ENCODE measurements around the gene UST. TPM values are rescaled to one million over a fixed set of nuclear protein-coding genes. Genes with fewer than 3 reads are reported as not detected.

Gene UST
- total and polyA plus RNA-seq, 3 donors from 2014 or later = 14.9 to 16.0 (median 14.9) TPM

DNA sequence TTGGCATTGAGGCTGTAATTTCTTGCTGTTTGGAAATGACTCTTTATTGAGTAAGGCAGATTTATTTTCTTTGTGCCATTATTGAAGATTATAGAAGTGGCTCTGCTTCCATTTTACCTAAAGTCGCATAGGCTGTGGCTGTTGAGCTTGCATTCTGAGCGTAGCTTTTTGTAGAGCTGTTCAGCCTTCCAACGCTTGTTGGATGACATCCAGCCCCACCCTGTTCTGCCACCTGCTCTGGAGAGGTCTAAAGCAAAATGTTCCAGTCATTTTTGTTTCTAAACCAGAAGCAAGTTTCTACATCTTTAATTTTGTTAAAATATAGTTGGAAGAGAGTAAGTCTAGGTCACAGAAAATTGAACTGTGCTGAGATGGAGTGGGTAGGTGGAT is 24.4 kb downstream of the UST start:
- Histone ChIP-seq H3K4me1 (no peaks in the 10 kb centered on the region), H3K4me3 (no peak overlapping the region), H3K36me3 (ENCODE audit: low read depth, missing control alignments) (no peaks in the 10 kb centered on the region), H3K27me3 (no peaks in the 10 kb centered on the region), H3K27ac (no peak overlapping the region), H3K9me3 (no peaks in the 10 kb centered on the region)
- 48 to 60% methylated on average over 3 of the region's 3 CpGs for WGBS, 2 donors
- intact Hi-C loops (cut with DNase I; ENCODE audit: low total_unique reads) = no loop called here
- peak; percentile 35 for DNase-seq
- no peak for TF ChIP-seq CTCF (IDR thresholded peaks at IDR 0.05)
- no peak for TF ChIP-seq POLR2A (IDR thresholded peaks at IDR 0.05)

DNA sequence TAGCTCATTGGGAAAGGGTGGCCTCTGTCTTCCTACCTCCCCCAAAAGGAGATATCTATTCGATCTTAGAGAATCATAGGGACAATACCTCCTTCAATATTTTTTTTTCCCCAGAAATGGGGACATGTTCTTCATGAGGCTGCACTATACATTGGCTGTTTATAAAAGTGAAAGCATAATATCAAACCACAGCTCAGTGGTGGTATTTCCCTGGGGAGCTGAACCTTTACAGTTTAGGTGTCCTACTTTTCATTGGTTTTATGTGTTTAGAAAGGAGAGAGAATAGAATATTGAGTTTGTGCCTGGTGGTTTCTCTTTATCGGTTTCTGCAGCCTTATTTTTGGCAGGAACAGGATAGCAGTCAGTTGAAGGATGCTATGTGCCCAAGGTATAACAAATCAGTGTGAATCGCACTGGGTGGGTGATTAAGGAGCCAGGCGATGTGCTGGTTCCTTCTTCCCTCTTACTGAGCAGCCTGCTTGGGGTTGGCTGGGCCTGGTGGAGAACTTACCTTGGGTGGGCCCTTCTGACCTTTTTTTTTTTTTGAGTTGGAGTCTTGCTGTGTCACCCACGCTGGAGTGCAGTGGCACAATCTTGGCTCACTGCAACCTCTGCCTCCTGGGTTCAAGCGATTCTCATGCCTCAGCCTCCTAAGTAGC is 25.2 kb downstream of the UST start:
- H3K27me3 ChIP-seq = no peaks in the 10 kb centered on the region
- WGBS, 2 donors = 82 to 90% methylated on average over 6 of the region's 6 CpGs
- no peak overlapping the region for H3K4me3 ChIP-seq
- no peaks in the 10 kb centered on the region for H3K9me3 ChIP-seq
- H3K4me1 ChIP-seq = peaks cover 6% of the 10 kb centered on the region
- intact Hi-C loops (cut with DNase I; ENCODE audit: low total_unique reads) = no loop called here
- no peak for DNase-seq
- H3K36me3 ChIP-seq (ENCODE audit: low read depth, missing control alignments) = no peaks in the 10 kb centered on the region
- TF ChIP-seq CTCF (IDR thresholded peaks at IDR 0.05) = no peak
- TF ChIP-seq POLR2A (IDR thresholded peaks at IDR 0.05) = no peak
- H3K27ac ChIP-seq = no peak overlapping the region

GRCh38 chr6:148775161-148775560 is 28.3 kb downstream of the UST start:
- Histone ChIP-seq H3K4me3 (no peak overlapping the region), H3K9me3 (no peaks in the 10 kb centered on the region), H3K27me3 (no peaks in the 10 kb centered on the region), H3K4me1 (peaks cover 8% of the 10 kb centered on the region), H3K27ac (no peak overlapping the region), H3K36me3 (ENCODE audit: low read depth, missing control alignments) (no peaks in the 10 kb centered on the region)
- WGBS, 2 donors = 85% methylated on average over 6 of the region's 6 CpGs
- TF ChIP-seq POLR2A (IDR thresholded peaks at IDR 0.05) = no peak
- TF ChIP-seq CTCF (IDR thresholded peaks at IDR 0.05) = no peak
- DNase-seq = no peak
- intact Hi-C loops (cut with DNase I; ENCODE audit: low total_unique reads) = no loop called here

- Histone ChIP-seq H3K36me3 (ENCODE audit: low read depth, missing control alignments) (no peaks in the 10 kb centered on the region), H3K27ac (peak overlapping the region; percentile 22 to 50), H3K4me1 (peaks cover 10% of the 10 kb centered on the region), H3K9me3 (no peaks in the 10 kb centered on the region), H3K4me3 (no peak overlapping the region), H3K27me3 (no peaks in the 10 kb centered on the region)
- DNase-seq = no peak
- intact Hi-C loops (cut with DNase I; ENCODE audit: low total_unique reads) = no loop called here
- 45 to 55% methylated on average over 15 of the region's 15 CpGs for WGBS, 2 donors
- TF ChIP-seq CTCF (IDR thresholded peaks at IDR 0.05) (no peak), POLR2A (IDR thresholded peaks at IDR 0.05) (no peak)
Observed at GRCh38 chr6:148776321-148777308, 29.8 kb downstream of the UST start.
